Urothelium cell line (cell line): Measurements from ENCODE around the gene PFKL.
A peak's percentile ranks its signal among the peaks of the same experiment; 100 is the strongest.

Experiments used
- DNase-seq: peaks from one replicate; pipeline ENCODE4 v3.0.0; 2011; ENCODE audit warnings: low spot score, mixed read lengths
- FAIRE-seq: peaks from 2 replicates; lab custom pipeline; 2011; peaks lifted over from hg19 to GRCh38; lab: Jason Lieb, UNC

The PFKL gene

DNA sequence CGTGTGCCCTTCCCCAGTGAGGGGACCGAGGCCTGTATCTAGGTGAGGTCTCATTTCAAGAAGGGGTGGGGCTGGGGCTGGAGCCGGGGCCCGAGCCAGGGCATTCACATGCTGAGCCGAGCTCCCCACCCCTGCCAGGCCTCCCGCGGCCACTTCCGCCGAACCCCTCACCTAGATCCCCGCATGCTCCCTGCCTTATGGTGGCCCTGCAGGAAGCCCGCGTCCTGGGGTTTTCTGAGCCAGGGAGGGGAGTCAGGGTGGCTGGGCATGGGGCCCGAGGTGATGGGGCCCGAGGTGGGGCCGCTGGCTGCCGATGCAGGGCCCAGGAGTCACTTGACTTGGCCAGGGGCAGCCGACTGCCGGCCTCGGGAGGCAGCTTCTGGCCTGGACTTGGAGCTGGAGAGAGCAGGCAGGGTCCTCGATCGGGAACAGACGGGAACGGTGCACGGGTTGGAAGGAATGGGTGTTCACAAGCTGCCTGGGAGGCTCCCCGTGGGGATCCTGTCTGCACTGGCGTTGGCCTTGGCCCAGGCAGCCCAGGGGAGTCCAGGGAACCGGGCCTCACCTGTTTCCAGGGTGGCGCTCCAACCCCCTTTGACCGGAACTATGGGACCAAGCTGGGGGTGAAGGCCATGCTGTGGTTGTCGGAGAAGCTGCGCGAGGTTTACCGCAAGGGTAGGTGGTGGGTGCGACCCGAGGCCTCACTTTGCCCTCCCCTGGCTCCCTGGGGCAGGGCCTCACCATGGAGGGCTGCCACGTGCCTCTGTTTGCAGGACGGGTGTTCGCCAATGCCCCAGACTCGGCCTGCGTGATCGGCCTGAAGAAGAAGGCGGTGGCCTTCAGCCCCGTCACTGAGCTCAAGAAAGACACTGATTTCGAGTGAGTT is 25.8 kb downstream of the PFKL start:
- DNase-seq (no peak), FAIRE-seq (no peak)

DNA sequence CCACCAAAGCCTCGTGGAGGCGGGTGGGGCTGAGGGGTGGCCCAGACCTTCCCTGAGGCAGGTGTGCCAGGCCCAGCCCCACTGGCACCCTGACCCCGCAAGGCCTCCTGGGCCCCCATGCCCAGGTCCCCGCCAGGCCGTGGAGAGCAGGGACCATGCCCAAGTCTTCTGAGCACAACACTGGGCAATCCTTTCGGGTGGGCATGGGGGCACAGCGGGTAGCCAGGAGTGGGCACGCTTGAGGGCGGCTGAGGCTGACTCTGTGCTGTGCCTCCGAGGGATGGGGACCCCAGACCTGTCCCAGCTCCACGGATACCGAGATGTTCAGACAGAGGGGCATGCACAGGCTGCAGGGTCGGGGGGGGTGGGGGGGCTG is 26.4 kb downstream of the PFKL start:
- no peak for FAIRE-seq
- DNase-seq = no peak

- no peak for FAIRE-seq
Observed at GRCh38 chr21:44326716-44327602, 27.1 kb downstream of the PFKL start.

DNA sequence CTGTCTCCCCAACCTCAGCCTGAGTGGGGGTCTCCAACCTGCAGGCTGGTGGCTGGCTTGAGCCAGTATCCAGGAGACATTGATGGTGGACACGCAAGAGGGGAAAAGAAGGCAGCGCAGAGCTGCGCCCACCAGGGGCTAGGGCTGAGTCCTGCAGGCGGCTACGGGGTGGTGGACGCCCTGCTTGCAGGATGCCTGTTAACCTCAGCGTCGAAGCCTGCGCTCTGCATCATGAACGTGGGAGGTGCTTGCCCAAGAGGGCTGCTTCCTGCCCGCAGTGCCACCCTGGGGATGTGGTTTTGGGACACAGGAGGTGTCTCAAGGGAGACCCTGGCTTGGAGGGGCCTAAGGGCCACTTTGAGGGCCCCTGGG is 27.7 kb downstream of the PFKL start:
- no peak for DNase-seq
- no peak for FAIRE-seq

More at GRCh38 chr21:44326716-44327602, 27.1 kb downstream of the PFKL start:
- DNase-seq = no peak

GRCh38 chr21:44328242-44328895 is 28.5 kb downstream of the PFKL start:
- FAIRE-seq (no peak), DNase-seq (no peak)

- FAIRE-seq (no peak), DNase-seq (no peak)
Observed at GRCh38 chr21:44329086-44329889, 29.4 kb downstream of the PFKL start.

GRCh38 chr21:44329971-44330681 is 30.3 kb downstream of the PFKL start:
- no peak for DNase-seq
- FAIRE-seq = no peak

GRCh38 chr21:44330698-44331097 is 30.8 kb downstream of the PFKL start:
- DNase-seq (no peak), FAIRE-seq (no peak)

DNA sequence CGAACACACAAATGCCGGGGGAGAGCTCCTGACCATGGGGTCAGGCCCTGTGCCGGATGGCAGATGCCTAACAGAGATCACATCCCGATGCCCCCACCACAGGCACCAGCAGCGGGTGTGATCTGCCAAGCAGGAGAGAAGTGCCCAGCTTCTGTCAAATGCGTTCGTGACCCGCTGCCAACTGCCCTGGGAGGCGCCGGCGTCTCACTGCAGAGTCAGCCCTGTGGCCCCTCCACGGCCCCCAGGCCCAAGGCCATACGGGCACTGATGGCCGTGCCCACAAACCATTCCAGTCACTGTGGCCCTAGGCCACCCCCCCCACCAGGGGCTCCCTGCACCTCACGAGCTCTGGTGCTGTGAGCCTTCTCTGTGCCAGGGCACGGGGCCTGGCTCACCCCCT is 31.4 kb downstream of the PFKL start:
- no peak for DNase-seq
- FAIRE-seq = peak; percentile 53

DNA sequence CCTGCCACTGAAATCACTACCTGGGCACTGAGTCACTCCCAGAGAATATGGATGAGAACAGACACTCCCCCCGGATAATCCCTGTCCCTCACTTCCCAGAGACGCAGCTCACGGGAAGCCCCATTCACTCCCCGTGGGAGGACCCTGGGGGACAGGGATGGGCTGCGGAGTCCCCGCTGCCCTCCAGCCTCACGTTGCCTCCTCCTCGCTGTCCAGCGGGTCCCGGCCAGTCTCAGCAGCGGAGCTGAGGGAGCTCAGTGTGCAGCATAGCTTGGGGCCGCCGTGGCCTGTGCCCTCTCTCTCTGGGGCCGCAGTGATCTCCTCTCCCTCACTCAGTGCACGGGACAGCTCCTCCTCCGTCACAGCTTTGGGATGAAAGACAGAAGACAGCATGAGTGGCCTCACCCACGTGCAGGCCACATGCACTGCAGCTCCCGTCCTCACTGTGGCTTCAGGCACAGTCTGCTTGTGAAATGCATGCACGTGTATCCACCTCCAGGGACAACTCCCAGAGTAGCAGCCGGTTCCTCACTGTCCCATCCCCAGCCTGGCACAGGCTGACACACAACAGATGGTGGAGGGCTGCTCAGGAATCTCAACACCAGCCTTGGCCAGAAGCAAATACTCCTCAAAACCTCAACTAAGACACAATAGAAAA is 31.9 kb downstream of the PFKL start:
- DNase-seq (no peak), FAIRE-seq (no peak)

DNA sequence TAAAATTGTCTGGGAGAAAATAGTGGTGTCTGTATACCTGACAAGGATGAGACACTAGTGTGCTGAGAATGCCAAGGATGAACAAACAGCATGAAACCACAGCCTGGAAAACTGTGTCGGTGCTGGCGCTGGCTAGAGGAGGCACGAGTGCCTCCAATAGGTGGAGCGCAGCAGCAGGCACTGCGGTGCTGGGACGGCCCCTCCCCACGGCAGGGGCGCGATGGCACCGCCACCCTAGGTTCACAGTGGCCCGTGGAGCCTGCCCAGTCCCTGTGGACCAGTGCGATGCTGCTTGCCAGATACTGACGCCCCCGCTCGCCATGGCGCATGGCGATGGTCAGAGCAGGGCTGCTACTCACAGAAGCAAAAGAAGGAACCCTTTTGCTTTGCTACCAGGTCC is 32.5 kb downstream of the PFKL start:
- FAIRE-seq = no peak
- no peak for DNase-seq

DNA sequence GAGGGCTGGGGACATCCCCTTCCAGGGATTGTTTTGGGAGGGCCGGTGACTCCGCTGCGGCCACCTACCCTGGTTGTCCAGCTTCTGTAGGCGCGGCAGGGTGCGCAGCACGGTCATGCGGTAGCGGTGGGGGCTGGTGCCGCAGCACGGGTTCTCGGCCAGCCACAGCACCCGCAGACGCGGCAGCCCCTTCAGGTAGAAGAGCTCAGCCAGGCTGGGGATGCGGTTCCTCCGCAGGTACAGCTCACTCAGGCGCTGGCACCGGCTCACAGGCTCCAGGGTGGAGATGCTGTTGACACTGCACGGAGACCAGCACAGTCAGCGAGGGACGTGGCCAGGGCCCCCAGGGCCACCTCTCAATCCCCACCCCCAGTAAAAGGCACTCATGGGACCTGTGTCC is 33.1 kb downstream of the PFKL start:
- DNase-seq = no peak
- no peak for FAIRE-seq

- no peak for FAIRE-seq
- DNase-seq = no peak
Observed at GRCh38 chr21:44333509-44334328, 33.9 kb downstream of the PFKL start.

DNA sequence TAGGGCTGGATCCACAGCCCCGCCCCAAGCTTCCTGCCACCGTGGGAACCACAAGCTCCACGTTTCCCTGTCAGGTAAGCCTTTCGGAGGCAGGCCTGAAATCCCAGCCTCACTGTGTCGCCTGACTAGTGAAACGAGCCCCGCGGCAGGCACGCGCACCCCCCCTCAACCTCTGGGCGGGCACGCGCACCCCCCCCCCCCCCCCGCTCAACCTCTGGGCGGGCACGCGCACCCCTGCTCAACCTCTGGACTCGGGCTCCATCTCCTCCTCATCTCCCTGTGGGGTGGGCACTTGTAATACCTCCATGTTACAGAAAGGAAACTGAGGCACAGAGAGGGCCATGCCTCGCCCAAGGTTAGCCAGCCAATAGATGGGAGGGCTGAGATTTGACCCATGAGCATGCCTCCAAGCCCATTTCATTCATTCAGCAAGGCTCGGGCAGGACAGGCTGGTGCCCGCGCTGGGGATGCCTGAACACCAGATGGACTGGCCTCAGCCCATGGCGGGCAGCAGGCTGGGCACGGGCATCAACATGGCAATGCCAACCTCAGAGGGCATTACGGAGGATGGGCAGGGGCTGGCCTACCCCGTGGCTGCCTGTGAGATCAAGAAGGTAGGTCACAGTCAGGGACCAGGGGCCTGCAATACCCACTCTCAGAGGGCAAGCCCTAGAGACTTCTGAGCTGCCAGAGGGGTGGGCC is 34.6 kb downstream of the PFKL start:
- no peak for DNase-seq
- FAIRE-seq = no peak

DNA sequence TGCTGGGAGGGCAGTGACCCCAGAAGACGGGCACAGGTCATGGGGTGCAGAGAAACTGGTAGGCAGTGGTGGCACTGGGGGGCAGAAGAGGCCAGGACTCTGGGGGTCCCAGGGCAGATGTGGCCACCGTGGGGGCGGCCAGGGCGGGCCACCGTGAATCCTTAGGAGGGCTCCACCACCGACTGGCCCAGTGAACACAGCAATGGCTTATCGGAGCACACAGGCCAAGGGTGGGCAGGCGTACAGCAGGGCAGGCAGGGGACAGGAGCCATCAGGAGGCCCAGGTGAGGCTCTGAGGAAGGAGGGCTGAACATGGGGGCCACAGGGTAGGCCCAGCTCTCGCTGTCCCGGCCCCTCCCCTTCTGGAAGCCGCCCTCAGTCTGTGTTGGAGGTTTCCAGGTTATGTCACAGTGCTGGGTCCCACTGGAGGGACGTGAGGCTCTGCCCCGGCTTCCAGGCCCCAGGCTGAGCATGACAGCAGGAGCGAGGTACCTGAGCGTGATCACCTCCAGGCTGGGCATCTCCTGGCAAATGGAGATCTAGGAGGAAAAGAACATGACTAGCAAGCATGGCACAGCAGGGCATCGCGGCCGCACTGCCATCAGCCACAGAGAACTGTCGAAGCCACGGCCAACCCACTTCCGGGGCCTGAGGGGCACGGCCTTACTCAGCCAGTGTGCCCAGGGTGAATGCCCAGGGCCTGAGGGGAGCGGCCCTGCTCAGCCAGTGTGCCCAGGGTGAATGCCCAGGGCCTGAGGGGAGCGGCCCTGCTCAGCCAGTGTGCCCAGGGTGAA is 35.6 kb downstream of the PFKL start:
- DNase-seq = no peak
- FAIRE-seq = no peak

GRCh38 chr21:44337449-44337848 is 37.6 kb downstream of the PFKL start:
- DNase-seq (no peak), FAIRE-seq (no peak)
